HFFc6 (cell line): ENCODE measurements around the gene LENEP. TPM values are rescaled to one million over a fixed set of nuclear protein-coding genes. Genes with fewer than 3 reads are reported as not detected.
"Not testable (repeated sequence)": the region's sequence is repeated elsewhere in the genome, so short reads cannot be mapped to it uniquely, and the experiment has no call there.

Source experiments
- DNase-seq: peaks from one replicate; pipeline ENCODE4 v3.0.0-alpha.2; 2018
- H3K27ac Mint-ChIP-seq: 2 replicates; pipeline ENCODE4 v1.8.0; 2020; ENCODE audit warnings: mild to moderate bottlenecking, mixed read lengths
- H3K27me3 Mint-ChIP-seq: 2 replicates; pipeline ENCODE4 v1.8.0; 2021; ENCODE audit warnings: mild to moderate bottlenecking, moderate library complexity, mixed read lengths; ENCODE audit not compliant: insufficient read depth
- H3K36me3 Mint-ChIP-seq: 2 replicates; pipeline ENCODE4 v1.8.0; 2021; ENCODE audit warnings: low read depth, mixed read lengths
- H3K4me1 Mint-ChIP-seq: 2 replicates; pipeline ENCODE4 v1.8.0; 2020; ENCODE audit warnings: low read depth, mixed read lengths
- H3K4me3 Mint-ChIP-seq: 2 replicates; pipeline ENCODE4 v1.8.0; 2020; ENCODE audit warnings: mild to moderate bottlenecking, moderate library complexity, mixed read lengths
- H3K9me3 Mint-ChIP-seq: 2 replicates; pipeline ENCODE4 v1.8.0; 2020; ENCODE audit warnings: mild to moderate bottlenecking, mixed read lengths
- CTCF ChIP-seq: fragments of 200-600 bp; sonication (generic); IDR thresholded peaks from 2 replicates; pipeline ENCODE4 v1.5.0; 2021; ENCODE audit warnings: antibody characterized with exemption, mild to moderate bottlenecking
- total RNA-seq, 6 experiments: library from RNA; stranded (reverse); fragmentation: NEBNext Ultra II Directional; extraction: Animal tissue kit (Norgen Biotek cat#: 25700); gene quantifications; 2 replicates in 1 of 6; 3 replicates in 5 of 6; pipeline ENCODE4 v1.2.3, GENCODE V29; 2021

The LENEP gene
- total RNA-seq, 6 experiments from 2014 or later, result 0.46 TPM; not detected in 5

- H3K4me1 Mint-ChIP-seq, result peaks cover 6% of the 10 kb centered on the region
- peak; percentile 100 for DNase-seq
These were observed 19.1 kb upstream of the LENEP start, which contains the start of gene CKS1B for GRCh38 chr1:154974102-154974807. CKS1B (plus strand) TSS chr1:154974681; CDS start chr1:154974746, 65 bp downstream.

GRCh38 chr1:154974808-154975408 lies 18.5 kb upstream of the LENEP start:
- no peak overlapping the region for H3K27ac Mint-ChIP-seq
- peaks cover 6% of the 10 kb centered on the region for H3K4me1 Mint-ChIP-seq
- H3K9me3 Mint-ChIP-seq, result no peaks in the 10 kb centered on the region
- no peak overlapping the region for H3K4me3 Mint-ChIP-seq
- DNase-seq, result peak; percentile 89
- TF ChIP-seq CTCF, result no peak
- H3K36me3 Mint-ChIP-seq, result peaks cover 20% of the 10 kb centered on the region
- H3K27me3 Mint-ChIP-seq, result peaks cover 2% of the 10 kb centered on the region; the same call in 1 of the 2 replicates

More at GRCh38 chr1:154974102-154974807, 19.1 kb upstream of the LENEP start, which contains the start of gene CKS1B:
- TF ChIP-seq CTCF, result no peak
- H3K4me3 Mint-ChIP-seq, result no peak within 1 kb of the TSS
- peaks cover 21% of the 10 kb centered on the region for H3K36me3 Mint-ChIP-seq
- no peaks in the 10 kb centered on the region for H3K9me3 Mint-ChIP-seq
- H3K27me3 Mint-ChIP-seq, result peaks cover 2% of the 10 kb centered on the region; the same call in 1 of the 2 replicates
- H3K27ac Mint-ChIP-seq, result no peak within 1 kb of the TSS

- H3K36me3 Mint-ChIP-seq, result peaks cover 20% of the 10 kb centered on the region
- DNase-seq, result peak; percentile 47
- no peaks in the 10 kb centered on the region for H3K9me3 Mint-ChIP-seq
- H3K4me3 Mint-ChIP-seq, result no peak overlapping the region
- peaks cover 2% of the 10 kb centered on the region; the same call in 1 of the 2 replicates for H3K27me3 Mint-ChIP-seq
- no peak for TF ChIP-seq CTCF
- H3K27ac Mint-ChIP-seq, result no peak overlapping the region
- peaks cover 6% of the 10 kb centered on the region for H3K4me1 Mint-ChIP-seq
These were observed 17.9 kb upstream of the LENEP start for GRCh38 chr1:154975409-154976059.

- H3K4me1 Mint-ChIP-seq, H3K27ac Mint-ChIP-seq, DNase-seq, H3K4me3 Mint-ChIP-seq, H3K9me3 Mint-ChIP-seq, H3K36me3 Mint-ChIP-seq, H3K27me3 Mint-ChIP-seq: not testable (repeated sequence)
These were observed 15.6 kb upstream of the LENEP start for GRCh38 chr1:154977762-154978161.

GRCh38 chr1:154978360-154978759 lies 15.0 kb upstream of the LENEP start:
- H3K4me3 Mint-ChIP-seq, result no peak overlapping the region
- TF ChIP-seq CTCF, result no peak

More at GRCh38 chr1:154978360-154978759, 15.0 kb upstream of the LENEP start:
- Mint-ChIP-seq H3K9me3 (no peaks in the 10 kb centered on the region), H3K36me3 (peaks cover 8% of the 10 kb centered on the region; the same call in 1 of the 2 replicates), H3K27me3 (no peaks in the 10 kb centered on the region), H3K27ac (no peak overlapping the region; the same call in 1 of the 2 replicates), H3K4me1 (peaks cover 6% of the 10 kb centered on the region)
- DNase-seq, result no peak
